SJCRH30 (cell line): ENCODE results near the gene NMNAT3. TPM values are rescaled to one million over a fixed set of nuclear protein-coding genes. Genes with fewer than 3 reads are reported as not detected.
A peak's percentile ranks its signal among the peaks of the same experiment; 100 is the strongest.

ENCODE experiments used
- DNase-seq, 2 experiments: peaks; one replicate each; pipeline ENCODE4 v3.0.0-alpha.2; 2015 to 2020
- H3K27ac ChIP-seq: fragments of 250-450 bp; sonication (Bioruptor Pico); 2 replicates; pipeline ENCODE4 v1.5.1; 2020; ENCODE audit warnings: mild to moderate bottlenecking, moderate library complexity
- H3K27me3 ChIP-seq: fragments of 250-450 bp; sonication (Bioruptor Pico); 2 replicates; pipeline ENCODE4 v1.5.1; 2020; ENCODE audit warnings: mild to moderate bottlenecking, moderate library complexity
- H3K36me3 ChIP-seq: fragments of 250-450 bp; sonication (Bioruptor Pico); 2 replicates; pipeline ENCODE4 v1.5.1; 2020; ENCODE audit warnings: mild to moderate bottlenecking, moderate library complexity
- H3K4me1 ChIP-seq: fragments of 250-450 bp; sonication (Bioruptor Pico); 2 replicates; pipeline ENCODE4 v1.5.1; 2020; ENCODE audit warnings: mild to moderate bottlenecking, moderate library complexity
- H3K4me3 ChIP-seq: fragments of 250-450 bp; sonication (Bioruptor Pico); 2 replicates; pipeline ENCODE4 v1.5.1; 2020; ENCODE audit warnings: mild to moderate bottlenecking, moderate library complexity
- H3K9me3 ChIP-seq: fragments of 250-450 bp; sonication (Bioruptor Pico); replicated peaks from 2 replicates; pipeline ENCODE4 v1.5.1; 2020; ENCODE audit warnings: mild to moderate bottlenecking, moderate library complexity
- total RNA-seq: library from RNA; depleted of rRNA; stranded (reverse); fragments of >200 nt; shearing (Covaris generic); gene quantifications from 2 replicates; pipeline ENCODE4 v1.2.3, GENCODE V29; 2014

NMNAT3 gene
- total RNA-seq, 1 experiment from 2014 or later: 0.28 TPM

- H3K4me3 ChIP-seq: no peak overlapping the region
- no peaks in the 10 kb centered on the region; the same call in 1 of the 2 replicates for H3K27me3 ChIP-seq
- H3K4me1 ChIP-seq: no peaks in the 10 kb centered on the region
- 0 out of 2 replicates have a peak, but pooled peaks cover 3% of the 10 kb centered on the region for H3K9me3 ChIP-seq
- H3K27ac ChIP-seq: no peak overlapping the region
- no peaks in the 10 kb centered on the region for H3K36me3 ChIP-seq
- no peak for DNase-seq
These were observed 43.6 kb downstream of the NMNAT3 start for GRCh38 chr3:139634111-139634635.

- Histone ChIP-seq H3K4me1 (no peaks in the 10 kb centered on the region), H3K36me3 (no peaks in the 10 kb centered on the region), H3K9me3 (0 out of 2 replicates have a peak, but pooled peaks cover 3% of the 10 kb centered on the region), H3K4me3 (no peak overlapping the region), H3K27ac (no peak overlapping the region), H3K27me3 (no peaks in the 10 kb centered on the region; the same call in 1 of the 2 replicates)
- no peak for DNase-seq
These were observed 44.3 kb downstream of the NMNAT3 start for GRCh38 chr3:139633511-139633910.

- DNase-seq: no peak
- H3K27me3 ChIP-seq: no peaks in the 10 kb centered on the region; the same call in 1 of the 2 replicates
- H3K4me3 ChIP-seq: no peak overlapping the region
- peaks cover 3% of the 10 kb centered on the region; the same call in 1 of the 2 replicates for H3K9me3 ChIP-seq
- H3K36me3 ChIP-seq: no peaks in the 10 kb centered on the region
- no peak overlapping the region for H3K27ac ChIP-seq
- H3K4me1 ChIP-seq: no peaks in the 10 kb centered on the region
These were observed 47.2 kb downstream of the NMNAT3 start for GRCh38 chr3:139630542-139630941.

GRCh38 chr3:139629033-139629432, 48.7 kb downstream of the NMNAT3 start:
- Histone ChIP-seq H3K4me1 (no peaks in the 10 kb centered on the region), H3K27ac (no peak overlapping the region), H3K4me3 (no peak overlapping the region), H3K27me3 (no peaks in the 10 kb centered on the region; the same call in 1 of the 2 replicates), H3K9me3 (peaks cover 3% of the 10 kb centered on the region; the same call in 1 of the 2 replicates), H3K36me3 (no peaks in the 10 kb centered on the region)
- DNase-seq: peak; percentile 32 to 54

- Histone ChIP-seq H3K4me1 (no peaks in the 10 kb centered on the region), H3K27me3 (no peaks in the 10 kb centered on the region; the same call in 1 of the 2 replicates), H3K9me3 (peaks cover 3% of the 10 kb centered on the region; the same call in 1 of the 2 replicates), H3K27ac (no peak overlapping the region), H3K4me3 (no peak overlapping the region), H3K36me3 (no peaks in the 10 kb centered on the region)
- DNase-seq: no peak
These were observed 50.0 kb downstream of the NMNAT3 start for GRCh38 chr3:139627759-139628158.

GRCh38 chr3:139620438-139620837, 57.3 kb downstream of the NMNAT3 start:
- Histone ChIP-seq H3K36me3 (no peaks in the 10 kb centered on the region), H3K27ac (no peak overlapping the region), H3K4me1 (no peaks in the 10 kb centered on the region), H3K4me3 (no peak overlapping the region), H3K27me3 (no peaks in the 10 kb centered on the region), H3K9me3 (no peaks in the 10 kb centered on the region)
- no peak for DNase-seq

GRCh38 chr3:139619484-139619883, 58.3 kb downstream of the NMNAT3 start:
- no peak for DNase-seq
- H3K27me3 ChIP-seq: no peaks in the 10 kb centered on the region
- H3K4me3 ChIP-seq: no peak overlapping the region
- H3K36me3 ChIP-seq: no peaks in the 10 kb centered on the region
- no peaks in the 10 kb centered on the region for H3K4me1 ChIP-seq
- no peaks in the 10 kb centered on the region for H3K9me3 ChIP-seq
- H3K27ac ChIP-seq: no peak overlapping the region

GRCh38 chr3:139617672-139618268, 60.0 kb downstream of the NMNAT3 start:
- Histone ChIP-seq H3K27ac (no peak overlapping the region), H3K4me1 (no peaks in the 10 kb centered on the region), H3K4me3 (no peak overlapping the region), H3K27me3 (no peaks in the 10 kb centered on the region), H3K36me3 (no peaks in the 10 kb centered on the region), H3K9me3 (no peaks in the 10 kb centered on the region)
- DNase-seq: no peak

GRCh38 chr3:139611528-139611927, 66.2 kb downstream of the NMNAT3 start:
- Histone ChIP-seq H3K27ac (no peak overlapping the region), H3K4me3 (no peak overlapping the region), H3K36me3 (no peaks in the 10 kb centered on the region), H3K4me1 (no peaks in the 10 kb centered on the region), H3K9me3 (no peaks in the 10 kb centered on the region), H3K27me3 (no peaks in the 10 kb centered on the region)
- peak; percentile 12 to 39 for DNase-seq

GRCh38 chr3:139610886-139611285, 66.9 kb downstream of the NMNAT3 start:
- no peaks in the 10 kb centered on the region for H3K27me3 ChIP-seq
- H3K4me3 ChIP-seq: no peak overlapping the region
- H3K27ac ChIP-seq: no peak overlapping the region
- H3K4me1 ChIP-seq: no peaks in the 10 kb centered on the region
- no peaks in the 10 kb centered on the region for H3K9me3 ChIP-seq
- H3K36me3 ChIP-seq: no peaks in the 10 kb centered on the region
- no peak for DNase-seq

GRCh38 chr3:139608924-139609323, 68.8 kb downstream of the NMNAT3 start:
- no peak for DNase-seq
- no peaks in the 10 kb centered on the region for H3K36me3 ChIP-seq
- no peak overlapping the region for H3K27ac ChIP-seq

GRCh38 chr3:139608108-139608380, 69.7 kb downstream of the NMNAT3 start:
- no peak overlapping the region for H3K27ac ChIP-seq
- no peak for DNase-seq
- no peaks in the 10 kb centered on the region for H3K4me1 ChIP-seq
- 0 out of 2 replicates have a peak, but pooled peaks cover 4% of the 10 kb centered on the region for H3K27me3 ChIP-seq
- H3K36me3 ChIP-seq: no peaks in the 10 kb centered on the region
- no peaks in the 10 kb centered on the region for H3K9me3 ChIP-seq
- H3K4me3 ChIP-seq: no peak overlapping the region

More at GRCh38 chr3:139608924-139609323, 68.8 kb downstream of the NMNAT3 start:
- 0 out of 2 replicates have a peak, but pooled peaks cover 4% of the 10 kb centered on the region for H3K27me3 ChIP-seq
- H3K4me1 ChIP-seq: no peaks in the 10 kb centered on the region
- H3K9me3 ChIP-seq: no peaks in the 10 kb centered on the region
- H3K4me3 ChIP-seq: no peak overlapping the region

GRCh38 chr3:139607257-139608107, 70.3 kb downstream of the NMNAT3 start:
- DNase-seq: no peak
- H3K4me3 ChIP-seq: no peak overlapping the region

GRCh38 chr3:139602003-139602402, 75.8 kb downstream of the NMNAT3 start:
- no peak overlapping the region for H3K4me3 ChIP-seq
- 0 out of 2 replicates have a peak, but pooled peaks cover 4% of the 10 kb centered on the region for H3K27me3 ChIP-seq
- no peak overlapping the region for H3K27ac ChIP-seq
- no peaks in the 10 kb centered on the region for H3K36me3 ChIP-seq
- DNase-seq: no peak
- no peaks in the 10 kb centered on the region for H3K9me3 ChIP-seq
- no peaks in the 10 kb centered on the region for H3K4me1 ChIP-seq

More at GRCh38 chr3:139607257-139608107, 70.3 kb downstream of the NMNAT3 start:
- H3K27me3 ChIP-seq: 0 out of 2 replicates have a peak, but pooled peaks cover 4% of the 10 kb centered on the region
- no peak overlapping the region for H3K27ac ChIP-seq
- no peaks in the 10 kb centered on the region for H3K9me3 ChIP-seq
- no peaks in the 10 kb centered on the region for H3K4me1 ChIP-seq
- H3K36me3 ChIP-seq: no peaks in the 10 kb centered on the region
